GM12872 (cell line): ENCODE results near the gene C1orf21.

Source experiments
- TF ChIP-seq, protein P1 (sequence below): IDR thresholded peaks from 3 replicates; pipeline ENCODE4 v1.5.1; 2011; ENCODE audit warnings: low read depth, mild to moderate bottlenecking, low read length, moderate library complexity; ENCODE audit not compliant: insufficient read depth

Gene C1orf21

DNA sequence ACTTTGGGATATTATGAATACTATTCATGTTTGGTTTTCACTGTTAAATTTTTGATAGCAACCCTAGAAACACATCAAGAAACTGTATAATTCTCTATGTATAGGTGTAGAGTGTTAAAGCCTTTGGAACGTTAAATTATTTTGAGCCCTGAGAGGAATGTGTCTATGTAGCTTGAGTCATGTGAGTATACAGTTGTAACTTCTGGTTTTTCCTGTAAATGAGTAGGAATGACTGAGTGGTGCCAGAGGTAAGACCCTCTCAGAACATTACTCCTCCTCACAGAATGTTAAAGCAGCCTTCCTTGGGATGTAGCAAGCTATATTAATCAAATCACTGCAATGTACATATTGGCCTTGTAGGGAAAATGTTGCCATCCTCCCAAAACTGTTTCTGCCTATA lies 69.0 kb downstream of the C1orf21 start:
- TF ChIP-seq, protein P1, sequence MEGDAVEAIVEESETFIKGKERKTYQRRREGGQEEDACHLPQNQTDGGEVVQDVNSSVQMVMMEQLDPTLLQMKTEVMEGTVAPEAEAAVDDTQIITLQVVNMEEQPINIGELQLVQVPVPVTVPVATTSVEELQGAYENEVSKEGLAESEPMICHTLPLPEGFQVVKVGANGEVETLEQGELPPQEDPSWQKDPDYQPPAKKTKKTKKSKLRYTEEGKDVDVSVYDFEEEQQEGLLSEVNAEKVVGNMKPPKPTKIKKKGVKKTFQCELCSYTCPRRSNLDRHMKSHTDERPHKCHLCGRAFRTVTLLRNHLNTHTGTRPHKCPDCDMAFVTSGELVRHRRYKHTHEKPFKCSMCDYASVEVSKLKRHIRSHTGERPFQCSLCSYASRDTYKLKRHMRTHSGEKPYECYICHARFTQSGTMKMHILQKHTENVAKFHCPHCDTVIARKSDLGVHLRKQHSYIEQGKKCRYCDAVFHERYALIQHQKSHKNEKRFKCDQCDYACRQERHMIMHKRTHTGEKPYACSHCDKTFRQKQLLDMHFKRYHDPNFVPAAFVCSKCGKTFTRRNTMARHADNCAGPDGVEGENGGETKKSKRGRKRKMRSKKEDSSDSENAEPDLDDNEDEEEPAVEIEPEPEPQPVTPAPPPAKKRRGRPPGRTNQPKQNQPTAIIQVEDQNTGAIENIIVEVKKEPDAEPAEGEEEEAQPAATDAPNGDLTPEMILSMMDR: no peak

DNA sequence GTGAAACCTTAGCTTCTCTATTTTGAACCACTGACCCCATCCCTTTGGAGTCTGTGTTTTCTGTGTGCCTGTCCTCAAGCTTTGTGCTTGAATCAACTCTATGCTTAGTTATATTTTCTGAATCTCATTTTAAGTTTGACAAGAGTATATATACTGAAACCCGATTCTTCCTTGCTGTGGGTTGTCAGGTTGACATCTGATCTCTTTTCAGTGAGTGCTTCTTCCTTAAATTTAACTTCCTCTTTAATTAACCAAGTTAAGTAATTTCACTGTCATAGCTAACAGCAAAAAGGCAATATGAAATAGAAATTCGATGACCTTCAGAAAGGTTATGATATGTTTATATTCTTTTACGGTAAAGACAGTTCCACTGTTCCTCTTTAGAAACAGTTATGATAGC lies 69.4 kb downstream of the C1orf21 start:
- TF ChIP-seq, protein P1: no peak

DNA sequence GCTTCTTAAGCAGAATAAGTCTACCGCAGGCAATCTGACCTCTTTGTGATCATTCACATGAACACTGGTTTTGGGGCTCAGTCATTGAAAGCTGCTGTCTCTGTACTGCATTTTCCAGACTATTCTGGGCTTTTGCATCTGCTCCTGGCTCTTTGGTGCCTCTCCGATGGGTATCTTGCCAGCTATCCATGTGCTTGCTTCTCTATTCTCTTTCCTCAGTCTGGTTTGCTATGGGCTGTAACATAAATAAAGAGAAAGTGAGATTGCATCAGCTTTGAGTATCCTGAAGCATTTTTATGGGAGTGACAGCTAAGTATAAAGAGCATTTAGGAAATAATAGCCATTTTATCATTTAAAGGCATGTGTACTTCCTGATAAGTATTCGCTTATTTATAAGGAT lies 70.7 kb downstream of the C1orf21 start:
- TF ChIP-seq, protein P1: no peak

DNA sequence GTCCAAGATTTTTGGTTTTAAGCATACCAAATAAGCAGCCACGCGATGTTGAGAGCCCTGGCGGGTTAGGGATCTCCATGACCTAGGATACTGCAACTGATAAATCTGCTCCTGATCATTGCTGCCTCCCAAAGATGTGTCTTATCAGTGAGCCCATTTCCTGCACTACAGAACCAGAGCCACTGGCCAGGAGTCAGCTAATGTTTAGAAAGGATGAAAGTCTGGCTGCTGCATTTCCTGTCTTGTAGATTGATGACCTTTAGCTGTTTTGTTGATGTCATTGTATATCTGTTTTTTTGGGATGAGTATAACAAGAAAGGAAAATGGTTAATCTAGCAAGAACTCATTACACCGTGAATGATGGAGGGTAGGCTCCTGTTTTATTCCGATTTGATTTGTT lies 74.5 kb downstream of the C1orf21 start:
- TF ChIP-seq, protein P1: no peak

- TF ChIP-seq, protein P1: no peak
These were observed 75.3 kb downstream of the C1orf21 start for GRCh38 chr1:184462155-184462554.

- TF ChIP-seq, protein P1: no peak
These were observed 76.2 kb downstream of the C1orf21 start for GRCh38 chr1:184462990-184463389.

GRCh38 chr1:184463680-184464079 lies 76.9 kb downstream of the C1orf21 start:
- TF ChIP-seq, protein P1: no peak

GRCh38 chr1:184464757-184465156 lies 77.9 kb downstream of the C1orf21 start:
- TF ChIP-seq, protein P1: no peak
